ENCODE results near the gene ZFP36L2. TPM values are rescaled to one million over a fixed set of nuclear protein-coding genes. Genes with fewer than 3 reads are reported as not detected.

Gene ZFP36L2
- total and polyA plus RNA-seq, 9 of the 15 experiments (the other 6 are each of a cell fraction or from before 2014, with no cell fraction given): 4.1 to 60.6 (median 20.3) TPM

GRCh38 chr2:43225788-43226557 is 433 bp downstream of the ZFP36L2 start (continued):
- TF ChIP-seq ETV6 (IDR thresholded peaks at IDR 0.05; ENCODE audit: borderline replicate concordance in 1 of 2, low read depth in 2 of 2, low read length in 1 of 2) (no peak), ETV6 (CRISPR knock-in tag; IDR thresholded peaks at IDR 0.05; ENCODE audit: borderline replicate concordance) (no peak), ZBTB7A (IDR thresholded peaks at IDR 0.05; ENCODE audit: borderline replicate concordance, control insufficient read depth, low read depth, low read length) (peak; percentile 95), ARID4B (CRISPR knock-in tag; IDR thresholded peaks at IDR 0.05) (peak; percentile 17), MXI1 (IDR thresholded peaks at IDR 0.05; ENCODE audit: low read depth, low read length) (peak; percentile 17; the same call in 1 of the 2 replicates), PTBP1 (IDR thresholded peaks at IDR 0.05; ENCODE audit: low read depth, low read length) (peak; percentile 67; the same call in 1 of the 2 replicates), HINFP (tag; conservative IDR thresholded peaks at IDR 0.05; ENCODE audit: low read depth) (no peak), ZNF584 (CRISPR knock-in tag; IDR thresholded peaks at IDR 0.05; ENCODE audit: low read depth) (peak; percentile 51; the same call in 1 of the 2 replicates), TEAD1 (CRISPR knock-in tag; IDR thresholded peaks at IDR 0.05) (0 out of 4 replicates have a peak, but pooled peaks of 1 of the 2 experiments have one; percentile 22), PHF21A (IDR thresholded peaks at IDR 0.05; ENCODE audit: borderline replicate concordance, low read depth) (peak; percentile 35; the same call in 1 of the 2 replicates), NONO (IDR thresholded peaks at IDR 0.05; ENCODE audit: low read depth in 2 of 2, low read length in 1 of 2) (peak in 1 of 2 experiments; percentile 89; a peak in 1 of 4 replicates), ZBTB17 (CRISPR knock-in tag; IDR thresholded peaks at IDR 0.05) (peak; percentile 62; the same call in 1 of the 2 replicates), NR4A1 (CRISPR knock-in tag; IDR thresholded peaks at IDR 0.05) (no peak; the same call in 1 of the 2 replicates), NR4A1 (tag; IDR thresholded peaks at IDR 0.05) (no peak), ZBTB49 (CRISPR knock-in tag; IDR thresholded peaks at IDR 0.05; ENCODE audit: borderline replicate concordance) (no peak), ZNF263 (CRISPR knock-in tag; IDR thresholded peaks at IDR 0.05; ENCODE audit: borderline replicate concordance) (no peak; the same call in 1 of the 2 replicates), GABPB1 (CRISPR knock-in tag; IDR thresholded peaks at IDR 0.05) (peak; percentile 26), PML (IDR thresholded peaks at IDR 0.05; ENCODE audit: low read length) (peak; percentile 18; the same call in 1 of the 2 replicates)

Measured in K562 (cell line).